Measurements from ENCODE around the gene FGD5.

The FGD5 gene

GRCh38 chr3:14889943-14890342 lies 71.2 kb downstream of the FGD5 start:
- Histone ChIP-seq H3K4me3 (ENCODE audit: low read depth, low read length, poor library complexity, severe bottlenecking) (no peak overlapping the region), H3K79me2 (ENCODE audit: insufficient read depth, low read length) (no peaks in the 10 kb centered on the region), H2AFZ (ENCODE audit: low read length) (no peak overlapping the region), H3K27me3 (ENCODE audit: insufficient read depth, low read length) (no peaks in the 10 kb centered on the region; the same call in 1 of the 2 replicates), H3K9ac (ENCODE audit: low read length) (no peak overlapping the region), H3K27ac (ENCODE audit: low read depth, low read length, poor library complexity, severe bottlenecking) (no peak overlapping the region), H3K36me3 (ENCODE audit: insufficient read depth, low read length) (no peaks in the 10 kb centered on the region), H3K9me3 (ENCODE audit: low read length) (no peaks in the 10 kb centered on the region), H3K4me2 (ENCODE audit: low read length) (no peak overlapping the region), H3K4me1 (ENCODE audit: insufficient read depth, low read length, severe bottlenecking) (no peaks in the 10 kb centered on the region), H3K9me2 (ENCODE audit: low read depth, low read length) (no peaks in the 10 kb centered on the region), H4K20me1 (ENCODE audit: insufficient read depth, low read length) (no peaks in the 10 kb centered on the region), H3F3A (ENCODE audit: insufficient read depth, low read length) (no peaks in the 10 kb centered on the region)
- TF ChIP-seq, protein P1, sequence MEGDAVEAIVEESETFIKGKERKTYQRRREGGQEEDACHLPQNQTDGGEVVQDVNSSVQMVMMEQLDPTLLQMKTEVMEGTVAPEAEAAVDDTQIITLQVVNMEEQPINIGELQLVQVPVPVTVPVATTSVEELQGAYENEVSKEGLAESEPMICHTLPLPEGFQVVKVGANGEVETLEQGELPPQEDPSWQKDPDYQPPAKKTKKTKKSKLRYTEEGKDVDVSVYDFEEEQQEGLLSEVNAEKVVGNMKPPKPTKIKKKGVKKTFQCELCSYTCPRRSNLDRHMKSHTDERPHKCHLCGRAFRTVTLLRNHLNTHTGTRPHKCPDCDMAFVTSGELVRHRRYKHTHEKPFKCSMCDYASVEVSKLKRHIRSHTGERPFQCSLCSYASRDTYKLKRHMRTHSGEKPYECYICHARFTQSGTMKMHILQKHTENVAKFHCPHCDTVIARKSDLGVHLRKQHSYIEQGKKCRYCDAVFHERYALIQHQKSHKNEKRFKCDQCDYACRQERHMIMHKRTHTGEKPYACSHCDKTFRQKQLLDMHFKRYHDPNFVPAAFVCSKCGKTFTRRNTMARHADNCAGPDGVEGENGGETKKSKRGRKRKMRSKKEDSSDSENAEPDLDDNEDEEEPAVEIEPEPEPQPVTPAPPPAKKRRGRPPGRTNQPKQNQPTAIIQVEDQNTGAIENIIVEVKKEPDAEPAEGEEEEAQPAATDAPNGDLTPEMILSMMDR (IDR thresholded peaks at IDR 0.05; ENCODE audit: low read length): no peak
- no peak for TF ChIP-seq EZH2 (IDR thresholded peaks at IDR 0.05; ENCODE audit: borderline replicate concordance, low read length)

DNA sequence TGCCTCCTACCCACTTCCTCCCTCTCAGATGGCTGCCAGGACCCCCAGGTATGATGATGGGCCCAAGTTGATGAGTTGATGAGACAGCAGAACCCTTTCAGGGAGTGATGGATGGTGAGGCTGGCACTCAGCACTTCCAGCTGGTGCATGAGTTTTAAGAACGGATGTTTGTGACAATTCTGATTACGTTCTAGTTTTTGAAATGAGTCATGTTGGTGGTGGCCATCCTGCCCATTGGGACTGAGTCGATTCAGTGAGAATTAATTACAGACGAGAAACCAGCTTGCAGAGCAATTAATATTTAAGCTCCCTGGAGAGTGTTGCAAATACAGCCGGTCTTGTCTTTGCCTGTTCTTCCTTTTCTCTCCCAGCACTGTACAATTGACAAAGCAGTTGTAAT lies 71.7 kb downstream of the FGD5 start:
- Histone ChIP-seq H3K4me1 (ENCODE audit: insufficient read depth, low read length, severe bottlenecking) (no peaks in the 10 kb centered on the region), H3K36me3 (ENCODE audit: insufficient read depth, low read length) (no peaks in the 10 kb centered on the region), H3K9ac (ENCODE audit: low read length) (no peak overlapping the region), H3K4me2 (ENCODE audit: low read length) (no peak overlapping the region), H2AFZ (ENCODE audit: low read length) (no peak overlapping the region), H3K27me3 (ENCODE audit: insufficient read depth, low read length) (no peaks in the 10 kb centered on the region; the same call in 1 of the 2 replicates), H3K27ac (ENCODE audit: low read depth, low read length, poor library complexity, severe bottlenecking) (no peak overlapping the region), H3K4me3 (ENCODE audit: low read depth, low read length, poor library complexity, severe bottlenecking) (no peak overlapping the region), H3K9me2 (ENCODE audit: low read depth, low read length) (no peaks in the 10 kb centered on the region), H3K79me2 (ENCODE audit: insufficient read depth, low read length) (no peaks in the 10 kb centered on the region), H4K20me1 (ENCODE audit: insufficient read depth, low read length) (no peaks in the 10 kb centered on the region), H3K9me3 (ENCODE audit: low read length) (no peaks in the 10 kb centered on the region), H3F3A (ENCODE audit: insufficient read depth, low read length) (no peaks in the 10 kb centered on the region)
- TF ChIP-seq, protein P1 (IDR thresholded peaks at IDR 0.05; ENCODE audit: low read length): no peak
- TF ChIP-seq EZH2 (IDR thresholded peaks at IDR 0.05; ENCODE audit: borderline replicate concordance, low read length): no peak

GRCh38 chr3:14891135-14892132 lies 72.7 kb downstream of the FGD5 start:
- Histone ChIP-seq H3K79me2 (ENCODE audit: insufficient read depth, low read length) (no peaks in the 10 kb centered on the region), H3K9me2 (ENCODE audit: low read depth, low read length) (no peaks in the 10 kb centered on the region), H3K9me3 (ENCODE audit: low read length) (no peaks in the 10 kb centered on the region), H3K27ac (ENCODE audit: low read depth, low read length, poor library complexity, severe bottlenecking) (no peak overlapping the region), H3K4me3 (ENCODE audit: low read depth, low read length, poor library complexity, severe bottlenecking) (no peak overlapping the region), H2AFZ (ENCODE audit: low read length) (no peak overlapping the region), H3K4me2 (ENCODE audit: low read length) (no peak overlapping the region), H3F3A (ENCODE audit: insufficient read depth, low read length) (no peaks in the 10 kb centered on the region), H3K4me1 (ENCODE audit: insufficient read depth, low read length, severe bottlenecking) (no peaks in the 10 kb centered on the region), H3K36me3 (ENCODE audit: insufficient read depth, low read length) (no peaks in the 10 kb centered on the region), H3K27me3 (ENCODE audit: insufficient read depth, low read length) (no peaks in the 10 kb centered on the region; the same call in 1 of the 2 replicates), H4K20me1 (ENCODE audit: insufficient read depth, low read length) (no peaks in the 10 kb centered on the region), H3K9ac (ENCODE audit: low read length) (no peak overlapping the region)
- TF ChIP-seq EZH2 (IDR thresholded peaks at IDR 0.05; ENCODE audit: borderline replicate concordance, low read length): no peak
- TF ChIP-seq, protein P1 (IDR thresholded peaks at IDR 0.05; ENCODE audit: low read length): no peak
